GM18502 (cell line): ENCODE measurements around the gene LOX.
"Not testable (repeated sequence)": the region's sequence is repeated elsewhere in the genome, so short reads cannot be mapped to it uniquely, and the experiment has no call there.

Source experiments
- ATAC-seq: cut with Tn5 transposase; IDR thresholded peaks from one replicate; pipeline ENCODE4 v1.9.1; 2021; ENCODE audit warnings: mild to moderate bottlenecking; ENCODE audit not compliant: unreplicated experiment, poor library complexity

The LOX gene

GRCh38 chr5:122099060-122099790 lies 21.2 kb upstream of the LOX start:
- no peak for ATAC-seq

GRCh38 chr5:122097391-122097790 lies 19.3 kb upstream of the LOX start:
- ATAC-seq, result no peak

- ATAC-seq, result no peak
Measured at GRCh38 chr5:122095158-122095557, 17.1 kb upstream of the LOX start.

GRCh38 chr5:122094251-122094650 lies 16.2 kb upstream of the LOX start:
- not testable (repeated sequence) for ATAC-seq

- ATAC-seq, result no peak
Measured at GRCh38 chr5:122093415-122094180, 15.5 kb upstream of the LOX start.

- ATAC-seq, result no peak
Measured at GRCh38 chr5:122091936-122092600, 14.0 kb upstream of the LOX start.

- no peak for ATAC-seq
Measured at GRCh38 chr5:122089096-122090013, 11.3 kb upstream of the LOX start.

- no peak for ATAC-seq
Measured at GRCh38 chr5:122085041-122085440, 7.0 kb upstream of the LOX start.

GRCh38 chr5:122083535-122083934 lies 5.5 kb upstream of the LOX start:
- ATAC-seq, result peak; percentile 56

- ATAC-seq, result no peak
Measured at GRCh38 chr5:122081541-122081940, 3.5 kb upstream of the LOX start.

GRCh38 chr5:122077366-122078115 lies 518 bp downstream of the LOX start:
- ATAC-seq, result peak; percentile 29

- peak; percentile 64 for ATAC-seq
Measured at GRCh38 chr5:122076669-122077365, 1.2 kb downstream of the LOX start.

GRCh38 chr5:122076050-122076461 lies 2.0 kb downstream of the LOX start:
- ATAC-seq, result no peak

GRCh38 chr5:122073864-122074263 lies 4.2 kb downstream of the LOX start:
- ATAC-seq, result peak; percentile 35

GRCh38 chr5:122073018-122073417 lies 5.0 kb downstream of the LOX start:
- ATAC-seq, result no peak

- ATAC-seq, result no peak
Measured at GRCh38 chr5:122067390-122067789, 10.7 kb downstream of the LOX start.

- no peak for ATAC-seq
Measured at GRCh38 chr5:122064992-122065391, 13.1 kb downstream of the LOX start.

GRCh38 chr5:122063836-122064235 lies 14.2 kb downstream of the LOX start:
- ATAC-seq, result no peak

- no peak for ATAC-seq
Measured at GRCh38 chr5:122062205-122062604, 15.9 kb downstream of the LOX start.
